ENCODE results near the gene BCL2. TPM values are rescaled to one million over a fixed set of nuclear protein-coding genes. Genes with fewer than 3 reads are reported as not detected.

BCL2 gene
- total RNA-seq, 2 experiments from 2014 or later, result 1.4 to 2.5 TPM

DNA sequence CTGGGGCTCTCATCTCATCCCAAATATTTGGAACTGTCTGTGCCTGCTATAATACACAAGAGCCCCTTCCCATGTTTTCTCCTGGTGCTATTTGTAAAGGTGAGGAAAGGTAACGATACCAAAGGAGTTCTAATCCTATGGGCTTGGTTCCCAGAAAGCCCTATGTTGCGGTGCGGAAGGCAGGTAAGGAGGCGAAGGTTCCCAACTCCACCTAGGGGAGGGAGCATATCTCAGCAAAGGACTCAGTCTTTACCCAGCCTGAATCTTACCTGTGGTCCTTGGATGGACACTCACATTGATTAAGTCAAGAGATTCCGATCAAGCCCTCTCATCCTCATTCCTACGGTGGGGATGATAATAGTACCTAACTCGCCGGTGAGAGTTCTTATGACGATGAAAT, 140.1 kb downstream of the BCL2 start:
- no peaks in the 10 kb centered on the region for H3K9me3 ChIP-seq (ENCODE audit: low read length)
- H3K4me3 ChIP-seq (ENCODE audit: low read depth, low read length, poor library complexity, severe bottlenecking), result no peak overlapping the region
- POLR2A ChIA-PET, result no interaction called here
- H3K9me2 ChIP-seq (ENCODE audit: insufficient read depth, low read length), result no peaks in the 10 kb centered on the region
- no peaks in the 10 kb centered on the region for H3K79me2 ChIP-seq (ENCODE audit: insufficient read depth, low read depth, low read length)
- CTCF ChIA-PET (ENCODE audit: unreplicated experiment), result no interaction called here
- H4K20me1 ChIP-seq (ENCODE audit: insufficient read depth, low read length), result no peaks in the 10 kb centered on the region
- H3K36me3 ChIP-seq (ENCODE audit: insufficient read depth, low read length), result no peaks in the 10 kb centered on the region
- H3K4me1 ChIP-seq (ENCODE audit: insufficient read depth, low read length, poor library complexity, severe bottlenecking), result no peaks in the 10 kb centered on the region
- TF ChIP-seq, protein P1, sequence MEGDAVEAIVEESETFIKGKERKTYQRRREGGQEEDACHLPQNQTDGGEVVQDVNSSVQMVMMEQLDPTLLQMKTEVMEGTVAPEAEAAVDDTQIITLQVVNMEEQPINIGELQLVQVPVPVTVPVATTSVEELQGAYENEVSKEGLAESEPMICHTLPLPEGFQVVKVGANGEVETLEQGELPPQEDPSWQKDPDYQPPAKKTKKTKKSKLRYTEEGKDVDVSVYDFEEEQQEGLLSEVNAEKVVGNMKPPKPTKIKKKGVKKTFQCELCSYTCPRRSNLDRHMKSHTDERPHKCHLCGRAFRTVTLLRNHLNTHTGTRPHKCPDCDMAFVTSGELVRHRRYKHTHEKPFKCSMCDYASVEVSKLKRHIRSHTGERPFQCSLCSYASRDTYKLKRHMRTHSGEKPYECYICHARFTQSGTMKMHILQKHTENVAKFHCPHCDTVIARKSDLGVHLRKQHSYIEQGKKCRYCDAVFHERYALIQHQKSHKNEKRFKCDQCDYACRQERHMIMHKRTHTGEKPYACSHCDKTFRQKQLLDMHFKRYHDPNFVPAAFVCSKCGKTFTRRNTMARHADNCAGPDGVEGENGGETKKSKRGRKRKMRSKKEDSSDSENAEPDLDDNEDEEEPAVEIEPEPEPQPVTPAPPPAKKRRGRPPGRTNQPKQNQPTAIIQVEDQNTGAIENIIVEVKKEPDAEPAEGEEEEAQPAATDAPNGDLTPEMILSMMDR (conservative IDR thresholded peaks at IDR 0.05; ENCODE audit: low read length), result no peak
- TF ChIP-seq EZH2phosphoT487 (IDR thresholded peaks at IDR 0.05; ENCODE audit: borderline replicate concordance, low read depth, low read length), result no peak
- no peak overlapping the region for H3K27ac ChIP-seq (ENCODE audit: low read depth, low read length, poor library complexity, severe bottlenecking)
- no peak overlapping the region for H3K4me2 ChIP-seq (ENCODE audit: low read length)
- BruUV-seq (replicated peaks), result no TSS peak
- intact Hi-C loops (cut with micrococcal nuclease; ENCODE audit: unreplicated experiment), result no loop called here
- no peak for DNase-seq (ENCODE audit: low spot score)
- H2AFZ ChIP-seq (ENCODE audit: low read length), result no peak overlapping the region

DNA sequence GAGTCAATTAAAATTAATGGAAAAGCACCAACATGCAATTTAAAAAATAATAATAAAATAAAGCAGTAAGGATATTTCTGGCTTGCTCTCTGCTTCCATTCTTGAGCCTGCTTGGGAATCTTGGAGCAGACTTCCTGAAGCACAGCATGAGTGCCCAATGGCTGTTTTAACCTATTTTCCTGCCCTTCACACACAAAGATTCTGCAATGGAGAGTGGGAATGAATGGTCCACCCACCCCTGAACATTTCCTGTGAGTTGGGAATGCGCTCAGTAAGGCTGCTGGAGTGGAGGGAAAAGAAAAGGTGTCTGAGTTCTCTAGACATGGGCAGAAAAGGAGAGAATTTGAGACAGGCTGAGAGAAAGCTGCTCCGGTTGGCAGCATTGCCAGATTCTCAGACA, 140.6 kb downstream of the BCL2 start:
- Histone ChIP-seq H3K79me2 (ENCODE audit: insufficient read depth, low read depth, low read length) (no peaks in the 10 kb centered on the region), H3K9me3 (ENCODE audit: low read length) (no peaks in the 10 kb centered on the region), H3K4me1 (ENCODE audit: insufficient read depth, low read length, poor library complexity, severe bottlenecking) (no peaks in the 10 kb centered on the region), H3K36me3 (ENCODE audit: insufficient read depth, low read length) (no peaks in the 10 kb centered on the region), H3K9me2 (ENCODE audit: insufficient read depth, low read length) (no peaks in the 10 kb centered on the region), H3K27ac (ENCODE audit: low read depth, low read length, poor library complexity, severe bottlenecking) (no peak overlapping the region), H3K4me2 (ENCODE audit: low read length) (no peak overlapping the region), H3K4me3 (ENCODE audit: low read depth, low read length, poor library complexity, severe bottlenecking) (no peak overlapping the region), H2AFZ (ENCODE audit: low read length) (no peak overlapping the region), H4K20me1 (ENCODE audit: insufficient read depth, low read length) (no peaks in the 10 kb centered on the region)
- no peak for TF ChIP-seq EZH2phosphoT487 (IDR thresholded peaks at IDR 0.05; ENCODE audit: borderline replicate concordance, low read depth, low read length)
- TF ChIP-seq, protein P1 (conservative IDR thresholded peaks at IDR 0.05; ENCODE audit: low read length), result no peak
- no peak for DNase-seq (ENCODE audit: low spot score)
- POLR2A ChIA-PET, result interaction anchor here (0.7 kb wide), 1 partner anchor 19 kb away, joined by 3 read pairs; no protein-coding TSS in a partner anchor
- no TSS peak for BruUV-seq (replicated peaks)
- CTCF ChIA-PET (ENCODE audit: unreplicated experiment), result no interaction called here
- intact Hi-C loops (cut with micrococcal nuclease; ENCODE audit: unreplicated experiment), result no loop called here

DNA sequence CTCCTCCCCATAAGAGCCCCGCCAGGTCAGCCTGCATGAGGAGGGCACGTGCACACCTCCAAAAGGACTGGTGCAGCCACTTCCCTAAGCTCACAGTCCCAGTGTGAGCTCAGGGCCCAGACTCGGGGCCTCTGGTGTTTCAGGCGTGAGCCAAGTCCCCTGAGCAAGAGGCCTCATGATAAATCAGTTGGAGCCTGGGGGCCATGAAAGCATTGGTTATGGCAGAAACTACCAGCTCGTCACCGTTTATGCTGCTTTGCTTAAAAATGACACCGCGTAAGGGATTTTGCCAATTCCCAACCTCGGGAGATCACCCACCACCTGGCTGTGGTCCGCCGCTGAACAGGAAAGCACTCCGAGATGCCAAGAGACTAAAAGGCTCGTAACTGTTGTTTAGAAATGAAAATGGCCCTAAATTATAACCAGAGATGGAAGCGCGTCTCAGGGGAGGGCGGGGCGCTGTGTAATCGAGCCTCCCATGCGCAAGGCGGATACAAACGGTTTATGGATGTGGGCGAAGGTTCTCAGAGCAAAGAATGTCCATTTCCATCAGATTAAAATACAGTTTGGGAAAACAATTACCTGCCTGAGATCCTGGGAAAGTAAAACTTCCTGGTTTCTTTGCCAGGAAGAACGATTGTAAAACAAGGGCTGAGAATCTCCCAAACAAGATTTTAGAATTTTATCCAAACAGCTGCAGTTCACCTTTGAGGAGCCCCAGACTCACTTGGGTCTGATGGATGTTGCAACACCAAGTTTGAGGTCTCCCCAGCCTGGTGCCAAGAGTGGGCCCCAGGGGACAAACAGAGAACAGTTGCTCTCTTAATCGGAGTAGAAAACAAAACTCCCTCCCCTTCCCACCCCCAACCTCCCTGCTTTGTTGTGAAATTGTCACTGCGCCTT, 141.4 kb downstream of the BCL2 start:
- CTCF ChIA-PET (ENCODE audit: unreplicated experiment), result no interaction called here
- Histone ChIP-seq H3K9me3 (ENCODE audit: low read length) (no peaks in the 10 kb centered on the region), H3K9me2 (ENCODE audit: insufficient read depth, low read length) (no peaks in the 10 kb centered on the region), H2AFZ (ENCODE audit: low read length) (no peak overlapping the region), H3K4me1 (ENCODE audit: insufficient read depth, low read length, poor library complexity, severe bottlenecking) (no peaks in the 10 kb centered on the region), H3K79me2 (ENCODE audit: insufficient read depth, low read depth, low read length) (no peaks in the 10 kb centered on the region), H3K4me2 (ENCODE audit: low read length) (no peak overlapping the region), H4K20me1 (ENCODE audit: insufficient read depth, low read length) (no peaks in the 10 kb centered on the region), H3K27ac (ENCODE audit: low read depth, low read length, poor library complexity, severe bottlenecking) (no peak overlapping the region), H3K4me3 (ENCODE audit: low read depth, low read length, poor library complexity, severe bottlenecking) (no peak overlapping the region), H3K36me3 (ENCODE audit: insufficient read depth, low read length) (no peaks in the 10 kb centered on the region)
- POLR2A ChIA-PET, result interaction anchor here (0.7 kb wide), 1 partner anchor 20 kb away, joined by 3 read pairs; no protein-coding TSS in a partner anchor
- no TSS peak for BruUV-seq (replicated peaks)
- TF ChIP-seq, protein P1 (conservative IDR thresholded peaks at IDR 0.05; ENCODE audit: low read length), result no peak
- TF ChIP-seq EZH2phosphoT487 (IDR thresholded peaks at IDR 0.05; ENCODE audit: borderline replicate concordance, low read depth, low read length), result no peak
- DNase-seq (ENCODE audit: low spot score), result no peak
- intact Hi-C loops (cut with micrococcal nuclease; ENCODE audit: unreplicated experiment), result no loop called here
